ENCODE measurements around the gene CTPS1.

DNA sequence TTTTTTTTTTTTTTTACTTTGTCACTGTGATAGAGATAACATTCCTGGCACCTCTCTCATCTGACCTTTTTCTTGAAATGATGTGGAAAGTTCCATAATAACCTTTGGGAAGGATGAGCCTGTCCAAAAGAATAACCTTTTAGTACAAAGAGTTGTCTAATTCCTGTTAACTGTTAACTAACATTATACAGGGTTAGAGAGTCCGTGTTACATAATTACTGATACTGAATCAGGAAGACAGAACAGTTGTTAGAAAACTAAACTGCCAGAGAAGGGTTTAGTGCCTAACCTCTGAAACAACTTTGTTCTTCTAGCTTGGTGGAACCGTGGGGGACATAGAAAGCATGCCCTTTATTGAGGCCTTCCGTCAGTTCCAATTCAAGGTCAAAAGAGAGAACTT is 8.8 kb downstream of the CTPS1 start:
- TF ChIP-seq, protein P1, sequence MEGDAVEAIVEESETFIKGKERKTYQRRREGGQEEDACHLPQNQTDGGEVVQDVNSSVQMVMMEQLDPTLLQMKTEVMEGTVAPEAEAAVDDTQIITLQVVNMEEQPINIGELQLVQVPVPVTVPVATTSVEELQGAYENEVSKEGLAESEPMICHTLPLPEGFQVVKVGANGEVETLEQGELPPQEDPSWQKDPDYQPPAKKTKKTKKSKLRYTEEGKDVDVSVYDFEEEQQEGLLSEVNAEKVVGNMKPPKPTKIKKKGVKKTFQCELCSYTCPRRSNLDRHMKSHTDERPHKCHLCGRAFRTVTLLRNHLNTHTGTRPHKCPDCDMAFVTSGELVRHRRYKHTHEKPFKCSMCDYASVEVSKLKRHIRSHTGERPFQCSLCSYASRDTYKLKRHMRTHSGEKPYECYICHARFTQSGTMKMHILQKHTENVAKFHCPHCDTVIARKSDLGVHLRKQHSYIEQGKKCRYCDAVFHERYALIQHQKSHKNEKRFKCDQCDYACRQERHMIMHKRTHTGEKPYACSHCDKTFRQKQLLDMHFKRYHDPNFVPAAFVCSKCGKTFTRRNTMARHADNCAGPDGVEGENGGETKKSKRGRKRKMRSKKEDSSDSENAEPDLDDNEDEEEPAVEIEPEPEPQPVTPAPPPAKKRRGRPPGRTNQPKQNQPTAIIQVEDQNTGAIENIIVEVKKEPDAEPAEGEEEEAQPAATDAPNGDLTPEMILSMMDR (IDR thresholded peaks at IDR 0.05): no peak
- TF ChIP-seq POLR2A (IDR thresholded peaks at IDR 0.05) (no peak), POLR2AphosphoS5 (IDR thresholded peaks at IDR 0.05; ENCODE audit: insufficient read depth in 1 of 2, low read depth in 1 of 2) (no peak)
